ENCODE results near the gene KCNE2.
"Not testable (repeated sequence)": the region's sequence is repeated elsewhere in the genome, so short reads cannot be mapped to it uniquely, and the experiment has no call there.

KCNE2 gene

DNA sequence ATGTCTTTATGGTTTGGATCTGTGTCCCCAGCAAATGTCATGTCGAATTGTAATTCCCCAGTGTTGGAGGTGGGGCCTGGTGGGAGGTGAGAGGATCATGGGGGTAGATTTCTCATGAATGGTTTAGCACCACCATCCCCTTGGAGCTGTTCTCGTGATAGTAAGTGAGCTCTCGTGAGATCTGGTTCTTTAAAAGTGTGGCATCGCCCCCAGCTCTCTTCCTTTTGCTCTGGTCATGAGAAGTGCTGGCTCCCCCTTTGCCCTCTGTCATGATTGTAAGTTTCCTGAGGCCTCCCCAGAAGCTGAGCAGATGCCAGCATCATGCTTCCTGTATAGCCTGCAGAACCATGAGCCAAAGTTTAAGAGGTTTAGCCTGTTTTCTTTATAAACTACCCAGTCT is 11.2 kb upstream of the KCNE2 start:
- in situ Hi-C loops (cut with HindIII; ENCODE audit: low sequenced_read_pairs) = no loop called here

DNA sequence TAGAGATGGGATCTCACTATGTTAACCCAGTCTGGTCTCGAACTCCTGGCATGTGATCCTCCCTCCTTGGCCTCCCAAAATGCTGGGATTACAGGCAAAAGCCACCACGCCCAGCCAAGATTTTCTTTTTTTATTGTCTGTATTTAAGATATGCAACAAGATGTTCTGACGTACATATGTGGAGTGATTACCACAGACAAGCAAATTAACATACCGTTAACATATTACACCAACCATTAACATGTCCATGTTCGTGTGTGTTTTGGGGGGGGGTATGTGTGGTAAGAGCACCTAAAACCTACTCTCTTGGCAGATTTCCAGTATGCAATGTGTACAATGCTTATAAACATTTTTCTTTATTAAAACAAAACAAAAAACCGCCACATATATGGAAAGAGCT is 10.6 kb upstream of the KCNE2 start:
- in situ Hi-C loops (cut with HindIII; ENCODE audit: low sequenced_read_pairs) = no loop called here

DNA sequence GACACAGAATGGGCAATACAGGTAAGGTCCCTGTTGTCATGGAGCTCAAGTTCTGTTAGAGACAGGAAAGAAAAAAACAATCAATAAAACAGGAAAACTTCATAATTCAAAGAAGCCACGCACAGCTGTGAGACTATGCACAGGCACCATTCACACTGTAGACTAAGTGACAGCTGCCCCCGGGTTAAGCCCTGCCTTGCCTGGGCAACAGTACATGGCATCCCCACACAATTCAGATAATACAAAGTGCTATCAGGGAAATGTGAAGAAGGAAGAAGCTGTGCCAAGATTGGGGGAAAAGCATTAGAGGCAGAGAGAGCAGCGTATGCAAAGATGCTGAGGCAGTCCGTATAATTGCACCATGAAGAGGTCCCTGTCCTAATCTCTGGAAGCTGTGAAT is 9.0 kb upstream of the KCNE2 start:
- in situ Hi-C loops (cut with HindIII; ENCODE audit: low sequenced_read_pairs) = no loop called here

DNA sequence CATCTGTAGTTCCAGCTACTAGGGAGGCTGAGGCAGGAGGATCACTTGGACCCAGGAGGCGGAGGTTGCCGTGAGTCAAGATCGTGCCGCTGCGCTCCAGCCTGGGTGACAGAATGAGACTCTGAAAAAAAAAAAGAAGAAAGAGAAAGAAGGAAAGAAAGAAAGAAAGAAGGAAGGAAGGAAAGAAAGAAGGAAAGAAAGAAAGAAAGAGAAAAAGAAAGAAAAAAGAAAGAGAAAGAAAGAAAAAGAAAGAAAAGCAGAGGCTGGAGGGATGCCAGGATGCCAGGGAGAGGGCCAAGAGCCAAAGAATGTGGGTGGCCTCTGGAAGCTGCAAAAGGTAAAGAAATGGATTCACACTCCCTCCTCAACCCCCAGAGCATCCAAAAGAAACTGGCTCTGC is 8.2 kb upstream of the KCNE2 start:
- in situ Hi-C loops (cut with HindIII; ENCODE audit: low sequenced_read_pairs) = no loop called here

DNA sequence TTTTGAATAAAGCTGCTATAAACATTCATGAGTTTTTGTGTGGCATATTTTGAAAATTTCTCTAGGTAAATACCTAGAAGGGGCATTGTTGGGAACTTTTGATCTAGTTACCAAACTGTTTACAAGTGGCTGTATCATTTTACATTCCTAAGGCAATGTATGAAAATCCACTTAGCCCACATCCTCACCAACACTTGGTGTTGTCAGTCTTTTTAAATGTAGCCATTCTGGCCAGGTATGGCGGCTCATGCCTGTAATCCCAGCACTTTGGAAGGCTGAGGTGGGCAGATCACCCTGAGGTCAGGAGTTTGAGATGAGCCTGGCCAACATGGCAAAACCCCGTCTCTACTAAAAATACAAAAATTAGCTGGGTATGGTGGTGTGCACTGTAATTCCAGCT is 5.9 kb upstream of the KCNE2 start:
- in situ Hi-C loops (cut with HindIII; ENCODE audit: low sequenced_read_pairs) = no loop called here

DNA sequence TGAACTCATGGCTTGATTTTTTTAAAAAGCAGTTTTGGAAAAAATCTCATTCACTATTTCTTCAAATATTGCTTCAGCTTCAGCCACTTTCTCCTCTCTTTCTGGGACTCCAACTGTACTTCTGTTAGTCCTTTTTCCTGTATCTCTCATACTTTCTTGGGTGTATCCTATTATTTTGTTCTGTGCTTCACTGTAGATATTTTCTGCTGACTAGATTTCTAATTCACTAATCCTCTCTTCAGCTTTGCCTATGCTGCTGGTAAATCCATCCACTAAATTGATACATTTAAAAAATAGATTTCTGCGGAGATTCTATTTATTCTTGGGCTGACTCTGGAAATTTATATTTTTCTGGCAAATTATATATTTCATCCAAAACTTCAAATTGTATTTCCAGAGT is 4.9 kb upstream of the KCNE2 start:
- in situ Hi-C loops (cut with HindIII; ENCODE audit: low sequenced_read_pairs) = no loop called here

DNA sequence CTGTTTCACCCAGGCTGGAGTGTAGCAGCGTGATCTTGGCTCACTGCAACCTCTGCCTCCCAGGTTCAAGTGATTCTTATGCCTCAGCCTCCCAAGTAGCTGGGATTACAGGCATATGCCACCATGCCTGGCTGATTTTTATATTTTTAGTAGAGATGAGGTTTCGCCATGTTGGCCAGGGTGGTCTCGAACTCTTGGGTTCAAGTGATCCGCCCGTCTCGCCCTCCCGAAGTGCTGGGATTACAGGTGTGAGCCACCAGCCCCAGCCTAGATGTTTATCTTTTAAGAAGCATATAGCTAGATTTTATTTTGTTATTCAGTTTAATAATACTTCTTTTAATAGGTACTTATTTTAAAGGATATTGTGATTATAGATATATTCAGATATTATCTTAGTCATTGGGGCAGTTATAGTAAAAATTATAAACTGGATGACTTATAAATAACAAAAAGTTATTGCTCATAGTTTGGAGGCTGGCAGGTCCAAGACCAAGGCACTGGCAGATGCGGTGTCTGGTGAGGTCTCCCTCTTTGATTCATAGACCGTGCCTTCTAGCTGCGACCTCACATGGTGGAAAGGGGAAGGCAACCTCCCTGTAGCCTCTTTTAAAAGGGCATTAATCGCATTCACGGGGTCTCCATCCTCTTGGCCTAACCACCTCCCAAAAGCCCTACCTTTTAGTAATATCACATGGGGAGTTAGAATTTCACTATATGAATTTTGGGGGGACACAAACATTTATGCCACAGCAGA is 3.1 kb upstream of the KCNE2 start:
- in situ Hi-C loops (cut with HindIII; ENCODE audit: low sequenced_read_pairs) = no loop called here

DNA sequence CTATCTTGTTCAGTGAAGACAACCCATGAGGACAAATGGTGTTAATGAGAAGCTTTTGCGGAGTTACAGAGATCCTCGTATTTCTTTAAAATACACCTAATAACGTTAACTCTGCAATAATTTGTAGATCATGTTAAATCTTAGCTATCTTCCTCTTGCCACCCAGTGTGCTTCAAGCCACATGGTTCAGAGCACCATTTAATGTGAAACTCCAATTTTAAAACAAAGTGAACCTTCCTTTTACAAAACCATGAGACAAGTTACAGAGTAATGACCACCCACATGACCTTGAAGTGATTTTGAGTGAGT is 1.7 kb upstream of the KCNE2 start:
- in situ Hi-C loops (cut with HindIII; ENCODE audit: low sequenced_read_pairs) = no loop called here

DNA sequence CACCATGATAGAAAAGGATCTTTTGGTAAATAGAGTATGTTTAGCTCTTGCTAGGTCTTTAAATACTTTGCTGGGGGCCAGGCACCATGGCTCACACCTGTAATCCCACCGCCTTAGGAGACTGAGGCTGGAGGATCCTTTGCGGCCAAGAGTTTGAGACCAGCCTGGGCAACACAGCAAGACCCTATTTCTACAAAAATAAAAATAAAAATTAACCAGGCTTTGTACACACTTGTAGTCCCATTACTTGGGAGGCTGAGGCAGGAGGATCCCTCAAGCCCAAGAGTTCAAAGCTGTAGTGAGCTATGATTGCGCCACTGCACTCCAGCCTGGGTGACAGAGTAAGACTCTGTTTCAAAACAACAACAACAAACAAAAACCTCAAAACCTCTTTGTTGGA is 1.1 kb upstream of the KCNE2 start:
- in situ Hi-C loops (cut with HindIII; ENCODE audit: low sequenced_read_pairs) = no loop called here

DNA sequence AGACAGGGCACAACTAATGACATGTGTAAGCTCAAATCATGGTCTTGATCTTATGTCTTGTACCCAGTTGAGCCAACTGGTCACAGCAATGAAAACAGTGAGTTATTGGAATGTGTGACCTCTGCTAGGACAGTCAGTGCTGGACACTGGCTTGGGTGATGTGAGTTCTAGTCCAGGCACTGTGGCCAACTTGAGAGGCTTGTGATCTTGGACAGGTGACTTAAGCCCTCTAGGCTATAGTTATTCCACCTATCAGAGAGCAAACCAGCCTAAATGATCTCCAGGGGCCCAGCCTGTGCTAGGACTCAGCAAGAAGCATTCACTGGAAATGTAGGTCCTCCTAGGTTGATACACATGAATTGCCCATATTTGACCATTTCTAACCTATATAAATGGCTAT is 1.1 kb downstream of the KCNE2 start:
- in situ Hi-C loops (cut with HindIII; ENCODE audit: low sequenced_read_pairs) = no loop called here

DNA sequence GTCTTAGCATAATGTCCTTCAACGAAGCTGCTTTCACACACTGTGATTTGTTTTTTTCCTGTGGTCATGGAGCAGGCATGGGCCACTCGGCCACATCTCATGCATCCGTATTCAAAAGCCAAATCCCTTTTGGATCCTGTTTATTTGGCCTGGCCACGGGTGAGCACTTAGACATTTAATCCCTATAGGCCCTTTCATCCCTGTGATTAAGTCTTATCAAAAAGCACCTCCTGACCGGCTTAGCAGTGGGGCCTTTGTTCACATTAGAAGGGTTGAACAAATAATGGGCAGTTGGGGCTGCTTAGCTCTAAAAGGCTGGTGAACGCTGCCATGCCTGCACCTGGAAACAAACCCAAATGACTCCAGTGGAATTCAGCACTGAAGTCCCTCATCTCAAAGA is 2.0 kb downstream of the KCNE2 start:
- in situ Hi-C loops (cut with HindIII; ENCODE audit: low sequenced_read_pairs) = no loop called here

DNA sequence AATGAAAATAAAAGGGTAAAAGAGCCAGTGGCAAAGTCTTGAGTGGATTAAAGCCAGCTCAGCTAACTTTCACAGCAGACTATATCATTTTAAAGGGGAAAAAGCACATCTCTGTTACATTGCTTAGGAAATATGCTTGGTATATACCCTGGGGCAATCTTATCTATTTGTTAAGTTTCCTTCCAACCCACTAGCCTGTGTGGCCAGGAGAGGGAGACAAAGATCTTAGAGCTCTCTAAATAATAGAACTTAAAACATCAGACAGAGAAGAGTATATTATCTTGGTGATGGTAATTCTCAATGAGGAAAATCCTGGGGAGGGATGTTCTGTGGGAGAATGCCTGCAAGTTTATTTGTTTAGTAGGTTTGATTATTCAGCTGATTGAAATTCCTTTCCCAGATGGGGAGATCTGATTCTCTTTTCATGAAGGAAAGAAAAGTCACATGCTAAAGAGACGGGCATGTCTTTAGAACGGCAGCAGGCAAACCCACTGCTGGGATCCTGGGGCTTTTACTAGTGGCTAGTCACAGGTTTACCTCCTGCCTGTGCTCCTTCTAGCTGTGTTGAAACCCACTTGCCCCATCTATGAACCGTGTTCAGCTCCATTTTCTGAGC is 3.6 kb downstream of the KCNE2 start:
- in situ Hi-C loops (cut with HindIII; ENCODE audit: low sequenced_read_pairs) = no loop called here

DNA sequence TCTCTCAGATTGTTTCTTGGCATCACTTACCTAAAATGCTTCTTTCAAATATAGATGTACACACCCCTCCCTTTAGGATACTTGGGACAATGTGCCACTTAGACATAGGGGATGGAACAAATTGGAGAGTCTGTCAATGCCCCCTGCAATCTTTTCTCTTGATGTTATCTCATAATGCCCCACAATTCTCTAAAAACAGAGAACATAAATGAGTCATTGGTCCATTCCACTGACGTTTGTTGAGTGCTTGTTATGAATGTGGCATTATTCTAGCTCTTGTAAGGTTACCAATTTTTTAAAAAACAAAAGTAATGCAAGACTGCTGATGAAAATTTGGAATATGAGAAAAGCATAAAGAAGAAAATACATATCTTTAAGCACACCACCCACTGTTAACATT is 5.9 kb downstream of the KCNE2 start:
- in situ Hi-C loops (cut with HindIII; ENCODE audit: low sequenced_read_pairs) = no loop called here

DNA sequence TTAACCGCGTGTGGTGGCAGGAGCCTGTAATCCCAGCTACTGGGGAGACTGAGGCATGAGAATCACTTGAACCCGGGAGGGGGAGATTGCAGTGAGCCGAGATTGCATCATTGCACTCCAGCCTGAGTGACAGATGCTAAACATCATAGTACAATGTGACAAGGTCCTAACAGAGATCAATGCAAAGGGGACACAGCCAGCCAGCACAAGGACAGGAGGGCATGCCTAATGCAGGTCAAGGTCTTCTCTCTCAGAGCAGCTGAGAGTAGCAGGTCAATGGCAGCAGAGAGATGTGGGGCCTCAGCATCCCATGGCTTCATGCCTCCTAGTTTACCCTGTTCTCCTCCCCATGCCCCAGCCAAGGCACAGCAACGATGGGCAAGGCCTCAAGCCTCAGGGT is 8.5 kb downstream of the KCNE2 start:
- in situ Hi-C loops (cut with HindIII; ENCODE audit: low sequenced_read_pairs) = no loop called here

DNA sequence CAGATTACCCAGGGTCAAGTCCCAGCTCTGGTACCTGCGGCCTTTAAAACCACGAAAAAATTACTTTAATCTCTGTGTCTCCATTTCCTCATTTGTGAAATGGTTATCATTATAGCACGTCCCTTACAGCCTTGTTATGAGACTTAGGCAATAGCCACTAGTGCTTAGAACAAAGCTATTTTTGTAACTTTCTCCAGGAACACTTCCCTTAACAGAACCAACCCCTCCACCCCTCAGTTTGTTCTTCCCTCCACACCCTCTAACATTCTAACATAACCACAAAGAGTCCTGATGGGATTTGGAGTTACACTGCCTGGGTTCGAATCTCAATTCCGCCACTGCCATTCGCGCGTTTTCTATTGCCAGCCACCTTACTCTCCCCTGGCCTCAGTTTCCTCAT is 10.7 kb downstream of the KCNE2 start:
- in situ Hi-C loops (cut with HindIII; ENCODE audit: low sequenced_read_pairs) = not testable (repeated sequence)

DNA sequence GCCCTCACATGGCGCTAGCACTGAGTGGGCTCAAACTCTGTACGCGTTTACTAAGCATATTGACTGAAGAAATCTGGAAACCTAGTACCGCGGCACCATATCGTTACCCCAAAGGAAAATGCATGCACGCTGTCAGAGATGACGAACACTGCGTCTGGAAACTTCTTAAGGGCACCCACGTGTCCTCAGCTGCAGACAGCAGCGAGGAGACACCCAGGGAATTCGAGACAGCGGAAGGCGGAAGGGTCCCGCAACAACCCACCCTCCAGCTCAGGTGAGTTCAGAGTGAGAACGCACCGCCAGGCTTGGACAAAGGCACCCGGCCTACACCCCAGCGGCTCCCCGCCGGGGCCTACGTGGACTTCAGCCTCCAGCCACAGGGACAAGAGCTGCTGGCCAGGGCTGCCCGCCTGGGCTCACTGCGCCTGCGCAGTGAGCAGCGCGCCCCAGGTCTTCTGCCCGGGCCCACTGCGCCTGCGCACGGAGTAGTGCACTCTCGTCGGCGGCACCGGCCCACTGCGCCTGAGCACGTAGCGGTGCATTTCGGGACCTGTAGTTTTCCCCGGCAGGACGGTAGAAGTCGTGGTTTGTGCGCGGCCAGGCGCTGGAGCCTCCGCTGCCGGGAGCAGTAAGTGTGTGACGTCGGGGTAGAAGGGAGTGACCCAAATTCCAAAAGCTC is 11.3 kb downstream of the KCNE2 start, which contains the start of gene SMIM11:
TSS of gene SMIM11 (plus strand) at position 568 of the 679 bp plus-strand sequence. CDS start 3,998 bp downstream, outside the sequence.
- in situ Hi-C loops (cut with HindIII; ENCODE audit: low sequenced_read_pairs) = not testable (repeated sequence)

DNA sequence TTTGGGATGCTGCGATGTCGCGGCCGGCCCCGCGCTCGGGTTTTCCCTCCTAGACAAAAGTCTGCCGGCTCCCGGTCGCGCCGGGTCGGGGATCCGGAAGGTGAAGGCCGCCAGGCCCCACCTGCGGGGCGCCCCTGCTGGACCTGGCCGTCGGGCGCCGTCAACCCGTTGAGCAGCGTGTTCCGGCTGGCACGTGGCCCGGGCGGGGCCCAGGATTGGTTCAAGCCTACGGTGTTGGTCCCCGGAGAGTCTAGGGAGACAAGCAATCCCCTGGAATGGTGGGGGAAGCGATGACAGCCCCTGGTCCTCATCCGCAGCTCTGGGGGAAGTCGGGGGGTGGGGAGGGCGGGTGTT is 11.8 kb downstream of the KCNE2 start:
- in situ Hi-C loops (cut with HindIII; ENCODE audit: low sequenced_read_pairs) = not testable (repeated sequence)

DNA sequence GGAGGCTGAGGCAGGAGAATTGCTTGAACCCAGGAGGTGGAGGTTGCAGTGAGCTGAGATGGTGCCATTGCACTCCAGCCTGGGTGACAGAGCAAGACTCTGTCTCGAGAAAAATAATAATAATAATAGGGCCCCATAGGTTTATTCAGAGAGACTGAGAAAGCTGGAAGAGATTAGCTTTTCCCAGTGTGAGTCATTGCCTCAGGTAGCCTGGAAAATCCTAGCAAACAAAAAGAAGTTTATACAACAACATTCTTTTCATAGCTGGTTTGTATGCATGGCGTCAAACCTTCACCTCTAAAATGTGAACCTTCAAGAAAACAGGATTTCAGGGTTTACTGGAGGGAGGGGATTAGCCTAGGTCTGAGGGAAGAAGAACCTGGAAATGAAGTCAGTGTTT is 19.3 kb downstream of the KCNE2 start:
- in situ Hi-C loops (cut with HindIII; ENCODE audit: low sequenced_read_pairs) = not testable (repeated sequence)

DNA sequence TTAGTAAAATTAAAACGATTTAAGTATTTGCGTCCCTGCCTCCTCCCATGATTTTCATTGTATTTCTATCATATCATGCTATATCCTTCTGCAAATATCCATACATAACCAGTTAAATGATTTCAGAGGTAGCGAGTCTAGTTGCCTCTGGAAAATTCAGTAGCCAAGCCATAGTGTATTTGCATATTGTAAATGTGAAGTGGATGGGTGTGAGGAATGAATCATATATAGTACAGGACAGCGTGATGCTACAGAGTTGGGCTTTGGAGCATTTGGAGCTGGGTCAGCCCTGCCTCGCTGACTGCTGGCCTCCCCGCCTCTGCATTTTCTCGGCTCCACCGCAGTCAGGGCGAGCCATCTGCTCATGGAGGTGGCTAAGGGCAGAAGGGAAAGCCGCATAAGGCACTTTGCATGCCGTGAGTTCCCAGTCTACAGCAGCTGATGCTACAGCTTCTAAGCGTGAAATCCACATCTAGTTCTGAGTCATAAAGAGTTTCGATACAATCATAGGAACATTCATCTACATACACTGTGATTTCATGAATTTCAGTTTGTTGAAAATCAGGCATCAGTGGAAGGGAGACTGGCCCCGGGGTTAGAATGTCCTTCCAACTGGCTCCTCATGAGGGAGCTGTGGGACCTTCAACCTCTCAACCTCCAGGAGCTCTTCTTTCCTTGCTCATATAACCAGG is 20.1 kb downstream of the KCNE2 start:
- in situ Hi-C loops (cut with HindIII; ENCODE audit: low sequenced_read_pairs) = not testable (repeated sequence)

DNA sequence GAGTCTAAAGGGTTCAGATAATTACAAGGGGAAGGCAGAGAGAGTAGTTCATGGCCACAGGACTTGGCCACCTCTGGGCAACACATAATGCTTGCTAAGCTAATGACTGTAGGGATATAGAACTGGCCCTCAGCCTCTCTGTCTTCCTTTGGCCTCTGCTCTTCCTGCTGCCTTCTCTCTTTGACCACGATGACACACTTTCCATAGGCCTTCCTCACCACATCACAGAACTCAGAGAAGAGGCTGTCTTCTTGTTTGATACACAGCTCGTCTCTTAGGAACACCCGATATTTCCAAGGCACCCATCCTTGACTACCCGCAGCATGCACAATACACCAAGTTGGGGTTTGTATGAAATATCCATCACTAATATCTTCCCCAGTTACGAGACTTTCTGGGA is 36.7 kb downstream of the KCNE2 start:
- in situ Hi-C loops (cut with HindIII; ENCODE audit: low sequenced_read_pairs) = not testable (repeated sequence)

DNA sequence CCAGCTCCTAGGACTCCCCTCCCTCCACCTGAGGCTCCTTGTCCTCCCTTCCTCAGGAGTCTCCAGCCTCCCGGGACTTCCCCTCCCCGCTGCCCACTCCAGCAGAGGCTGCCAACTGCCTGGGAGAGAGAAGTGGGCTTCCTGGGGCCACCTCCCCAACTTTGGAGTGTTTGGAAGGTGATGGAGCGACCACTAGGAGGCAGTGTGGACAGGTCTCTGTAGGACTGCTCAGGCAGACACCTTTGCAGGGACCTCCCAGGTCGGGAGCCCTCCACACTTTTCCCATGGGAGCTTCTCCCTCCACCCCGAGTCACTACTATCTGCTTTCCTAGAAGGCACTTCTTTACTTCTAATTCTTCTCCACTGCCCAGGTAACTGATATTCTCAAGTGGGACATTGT is 40.9 kb downstream of the KCNE2 start:
- in situ Hi-C loops (cut with HindIII; ENCODE audit: low sequenced_read_pairs) = not testable (repeated sequence)

DNA sequence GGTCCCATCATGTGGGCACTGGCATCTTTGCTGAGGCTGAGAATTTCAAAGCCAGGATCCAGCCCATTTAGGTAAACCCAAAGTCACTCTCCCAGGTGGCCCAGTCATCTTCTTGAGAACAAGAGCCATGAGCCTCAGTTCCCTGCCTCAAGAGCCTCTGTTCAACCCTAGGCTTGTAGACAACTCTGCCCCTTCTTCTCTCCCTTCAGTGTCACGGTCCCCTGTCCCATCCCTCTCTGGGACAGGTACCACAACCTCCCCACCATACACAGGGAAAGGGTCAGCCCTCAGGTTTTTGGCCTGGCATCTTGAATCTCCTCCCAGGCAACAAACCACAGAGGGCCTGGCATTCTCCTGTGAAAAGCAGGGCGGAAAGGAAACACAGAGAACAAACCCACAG is 41.9 kb downstream of the KCNE2 start:
- in situ Hi-C loops (cut with HindIII; ENCODE audit: low sequenced_read_pairs) = not testable (repeated sequence)
